HG02763 (cell line): ENCODE measurements around the gene MAB21L3.
"Not testable (repeated sequence)": the region's sequence is repeated elsewhere in the genome, so short reads cannot be mapped to it uniquely, and the experiment has no call there.

Source experiments
- ATAC-seq: cut with Tn5 transposase; IDR thresholded peaks from one replicate; pipeline ENCODE4 v1.9.1; 2021; ENCODE audit warnings: mild to moderate bottlenecking, moderate library complexity; ENCODE audit not compliant: unreplicated experiment

Gene MAB21L3

DNA sequence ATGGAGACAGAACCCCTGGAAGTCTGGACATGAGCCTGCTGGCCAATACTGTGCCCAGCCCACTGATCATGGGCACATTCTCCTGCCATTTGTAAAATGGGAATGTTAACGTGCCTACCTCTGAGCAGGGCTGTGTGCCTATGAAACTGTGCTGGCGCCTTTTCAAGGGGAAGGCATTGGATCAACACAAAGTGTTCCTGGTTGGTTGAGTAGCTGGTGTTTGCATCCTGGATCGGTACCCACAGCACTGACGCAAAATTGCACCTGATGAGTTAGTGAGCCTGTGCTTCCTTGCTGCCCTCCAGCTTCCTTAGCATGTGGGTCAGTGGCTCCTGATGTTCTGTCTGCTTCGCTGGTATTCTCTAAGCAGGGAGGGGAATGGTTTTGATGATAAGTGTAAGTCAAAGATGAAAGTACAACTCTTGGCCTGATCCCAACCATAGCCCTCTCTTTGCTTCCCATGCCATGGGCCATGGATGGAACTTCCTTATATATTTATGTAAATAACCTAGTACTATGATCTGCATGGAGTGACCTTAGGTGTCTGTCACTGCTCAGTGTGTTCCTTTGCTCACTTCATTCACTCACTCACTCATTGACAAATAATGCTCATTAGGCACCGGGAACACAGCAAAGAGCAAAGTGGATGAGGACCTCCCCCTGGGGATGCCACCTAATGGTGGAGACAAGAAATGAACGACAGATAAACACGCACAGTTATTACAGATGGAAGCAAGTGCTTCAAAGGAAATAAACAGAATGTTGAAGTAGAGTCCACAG is 22.7 kb downstream of the MAB21L3 start:
- no peak for ATAC-seq

DNA sequence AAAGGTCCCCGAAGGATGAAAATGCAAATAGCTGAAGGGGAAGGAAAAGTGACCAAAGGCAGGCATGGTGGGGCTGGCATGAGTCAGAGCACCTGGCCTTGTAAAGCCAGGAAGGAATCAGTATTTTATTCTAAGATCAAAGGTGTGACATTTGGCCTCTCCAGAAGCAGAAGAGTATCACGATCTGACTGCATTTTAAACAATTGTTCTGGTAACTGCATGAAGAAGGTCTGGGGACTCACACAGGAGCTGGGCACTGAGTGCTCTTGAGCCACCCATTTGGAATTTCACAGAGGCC is 23.2 kb downstream of the MAB21L3 start:
- ATAC-seq = no peak

DNA sequence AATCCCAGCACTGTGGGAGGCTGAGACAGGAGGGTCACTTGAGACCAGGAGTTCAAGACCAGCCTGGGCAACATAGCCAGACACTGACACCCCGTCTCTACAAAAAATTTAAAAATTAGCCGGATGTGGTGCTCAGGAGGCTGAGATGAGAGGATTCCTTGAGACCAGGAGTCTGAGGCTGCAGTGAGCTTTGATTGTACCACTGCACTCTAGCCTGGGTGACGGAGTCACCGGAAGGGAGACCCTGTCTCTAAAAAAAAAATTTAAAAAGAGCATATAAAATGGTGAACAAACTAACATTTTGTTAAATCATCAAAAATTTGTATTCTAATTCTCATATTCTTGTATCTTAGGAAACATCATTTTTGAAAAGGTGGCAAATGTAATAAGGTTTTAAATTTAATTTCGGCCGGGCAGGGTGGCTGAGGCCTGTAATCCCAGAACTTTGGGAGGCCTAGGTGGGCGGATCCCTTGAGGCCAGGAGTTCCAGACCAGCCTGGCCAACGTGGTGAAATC is 27.1 kb downstream of the MAB21L3 start:
- ATAC-seq = no peak

DNA sequence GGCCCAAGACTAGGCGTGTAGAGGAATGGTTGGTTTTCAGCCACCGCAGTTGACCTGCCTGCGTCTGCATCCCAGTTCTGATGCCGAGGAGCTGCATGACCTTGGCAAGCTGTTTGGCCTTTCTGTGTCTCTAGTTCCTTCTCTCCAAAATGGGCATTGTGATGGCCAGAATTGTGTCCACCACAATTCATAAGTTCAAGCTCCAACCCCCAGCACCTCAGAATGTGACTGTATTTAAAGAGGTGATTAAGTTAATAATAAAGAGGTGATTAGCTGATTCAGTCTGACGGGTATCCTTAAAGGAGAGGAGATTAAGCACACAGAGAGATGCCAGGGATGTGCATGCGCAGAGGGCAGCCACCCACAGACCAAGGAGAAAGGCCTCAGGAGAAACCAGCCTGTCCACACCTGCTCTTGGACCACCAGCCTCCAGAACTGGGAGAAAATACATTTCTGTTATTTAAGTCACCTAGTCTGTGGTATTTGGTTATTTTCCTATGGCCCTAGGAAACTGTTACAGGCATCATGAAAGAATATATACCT is 28.5 kb downstream of the MAB21L3 start:
- ATAC-seq = no peak

DNA sequence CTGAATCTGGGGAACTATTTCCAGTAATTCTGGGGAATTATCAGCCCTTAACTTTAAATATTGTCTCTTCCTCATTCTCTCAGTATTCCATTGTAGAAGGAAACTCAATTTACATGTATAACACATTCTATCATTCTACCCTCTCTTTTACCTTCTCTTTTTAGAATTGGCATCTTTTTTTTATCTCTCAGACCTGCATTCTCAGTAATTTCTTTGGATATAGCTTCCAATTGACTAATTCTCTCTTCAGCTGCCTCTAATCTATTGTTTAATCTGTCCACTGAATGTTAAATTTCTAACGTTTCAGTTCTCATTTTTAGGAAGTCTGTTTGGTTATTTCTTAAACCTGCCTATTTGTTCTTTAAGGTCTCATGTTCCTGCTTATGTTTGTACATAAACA is 33.0 kb downstream of the MAB21L3 start:
- ATAC-seq = no peak

DNA sequence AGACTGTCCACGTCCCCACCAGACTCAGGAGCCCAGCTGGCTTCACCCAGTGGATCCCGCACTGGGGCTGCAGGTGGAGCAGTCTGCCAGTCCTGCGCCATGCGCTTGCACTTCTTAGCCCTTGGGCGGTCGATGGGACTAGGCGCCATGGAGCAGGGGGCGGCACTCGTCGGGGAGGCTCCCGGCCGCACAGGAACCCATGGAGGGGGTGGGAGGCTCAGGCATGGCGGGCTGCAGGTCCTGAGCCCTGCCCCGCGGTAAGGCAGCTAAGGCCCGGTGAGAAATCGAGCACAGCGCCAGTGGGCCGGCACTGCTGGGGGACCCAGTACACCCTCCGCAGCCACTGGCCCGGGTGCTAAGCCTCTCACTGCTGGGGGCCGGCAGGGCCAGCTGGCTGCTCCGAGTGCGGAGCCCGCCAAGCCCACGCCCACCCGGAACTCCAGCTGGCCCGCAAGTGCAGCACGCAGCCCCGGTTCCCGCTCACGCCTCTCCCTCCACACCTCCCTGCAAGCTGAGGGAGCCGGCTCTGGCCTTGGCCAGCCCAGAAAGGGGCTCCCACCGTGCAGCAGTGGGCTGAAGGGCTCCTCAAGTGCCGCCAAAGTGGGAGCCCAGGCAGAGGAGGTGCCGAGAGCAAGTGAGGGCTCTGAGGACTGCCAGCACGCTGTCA is 35.4 kb downstream of the MAB21L3 start:
- ATAC-seq = not testable (repeated sequence)

DNA sequence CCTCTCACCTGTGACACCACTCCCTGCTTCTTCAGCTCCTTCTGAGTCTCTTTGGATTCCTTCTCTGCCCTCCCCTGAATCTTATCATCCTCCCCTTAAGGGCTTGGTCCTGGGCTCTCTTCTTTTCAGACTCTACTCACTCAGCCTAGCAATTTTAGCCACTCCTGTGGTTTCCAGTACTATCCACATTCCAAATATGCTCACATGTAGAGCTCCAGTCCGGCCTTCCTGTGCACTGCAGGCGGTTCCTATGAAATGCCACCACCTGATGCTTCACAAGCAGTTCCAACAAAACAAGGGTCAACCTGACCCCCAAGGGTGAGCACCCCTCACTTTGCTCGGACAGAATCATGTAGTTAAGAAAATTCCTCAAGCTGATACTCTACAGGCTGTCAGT is 35.9 kb downstream of the MAB21L3 start:
- no peak for ATAC-seq

DNA sequence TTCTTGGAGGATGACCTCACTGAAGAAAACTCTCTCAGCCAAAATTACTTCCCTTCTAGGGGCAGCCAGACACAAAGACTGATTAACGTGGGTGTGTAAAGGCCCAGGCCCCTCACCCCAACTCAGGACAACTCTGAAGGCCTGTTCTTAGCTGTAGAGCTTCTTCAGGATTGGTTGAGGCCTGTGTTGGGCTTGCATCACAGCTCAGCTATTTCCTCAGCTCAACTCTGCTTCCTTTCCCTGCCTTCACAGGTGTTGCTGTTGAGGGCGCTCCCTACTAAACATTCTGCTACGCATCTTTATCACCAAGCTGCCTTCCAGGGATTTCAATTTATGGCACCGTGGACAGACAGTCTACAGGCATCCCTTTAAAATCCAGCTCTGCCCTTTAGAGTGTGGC is 36.8 kb downstream of the MAB21L3 start:
- no peak for ATAC-seq

DNA sequence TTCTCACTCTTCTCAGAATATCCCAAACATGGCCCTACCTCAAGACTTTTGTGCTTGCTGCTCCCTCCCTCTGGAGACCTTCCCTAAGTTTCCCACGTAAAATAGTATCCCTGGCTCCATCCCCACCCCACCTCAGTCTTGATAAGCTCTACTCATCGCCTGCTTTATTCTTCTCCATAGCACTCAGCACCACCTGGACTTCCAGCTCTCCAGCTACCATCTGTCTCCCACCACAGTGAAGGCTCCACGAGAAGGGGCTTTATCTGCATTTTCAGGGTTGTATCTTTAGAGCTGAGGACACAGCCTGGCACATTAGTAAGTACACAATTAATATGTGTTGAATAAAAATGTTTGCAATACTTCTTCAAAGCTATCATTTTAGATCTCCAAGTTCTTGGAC is 37.8 kb downstream of the MAB21L3 start:
- ATAC-seq = no peak

DNA sequence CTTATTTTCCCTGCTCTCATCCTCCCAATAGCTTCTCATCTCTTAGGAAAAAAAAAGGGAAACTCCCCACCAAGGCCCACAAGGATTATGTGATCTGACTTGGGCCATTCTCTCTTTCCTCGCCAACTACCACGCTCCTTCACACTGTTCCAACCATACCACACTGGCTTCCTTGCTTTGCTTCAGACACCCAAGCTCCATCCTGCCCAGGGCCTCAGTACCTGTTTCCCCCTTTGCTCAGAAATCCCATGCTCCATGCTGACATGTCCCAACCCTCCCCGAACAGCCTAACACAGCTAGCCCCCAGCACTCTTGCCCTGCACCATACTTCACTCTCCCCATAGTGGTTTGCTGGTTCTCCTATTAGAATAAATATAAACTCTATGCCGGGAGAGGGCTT is 39.2 kb downstream of the MAB21L3 start:
- ATAC-seq = no peak

DNA sequence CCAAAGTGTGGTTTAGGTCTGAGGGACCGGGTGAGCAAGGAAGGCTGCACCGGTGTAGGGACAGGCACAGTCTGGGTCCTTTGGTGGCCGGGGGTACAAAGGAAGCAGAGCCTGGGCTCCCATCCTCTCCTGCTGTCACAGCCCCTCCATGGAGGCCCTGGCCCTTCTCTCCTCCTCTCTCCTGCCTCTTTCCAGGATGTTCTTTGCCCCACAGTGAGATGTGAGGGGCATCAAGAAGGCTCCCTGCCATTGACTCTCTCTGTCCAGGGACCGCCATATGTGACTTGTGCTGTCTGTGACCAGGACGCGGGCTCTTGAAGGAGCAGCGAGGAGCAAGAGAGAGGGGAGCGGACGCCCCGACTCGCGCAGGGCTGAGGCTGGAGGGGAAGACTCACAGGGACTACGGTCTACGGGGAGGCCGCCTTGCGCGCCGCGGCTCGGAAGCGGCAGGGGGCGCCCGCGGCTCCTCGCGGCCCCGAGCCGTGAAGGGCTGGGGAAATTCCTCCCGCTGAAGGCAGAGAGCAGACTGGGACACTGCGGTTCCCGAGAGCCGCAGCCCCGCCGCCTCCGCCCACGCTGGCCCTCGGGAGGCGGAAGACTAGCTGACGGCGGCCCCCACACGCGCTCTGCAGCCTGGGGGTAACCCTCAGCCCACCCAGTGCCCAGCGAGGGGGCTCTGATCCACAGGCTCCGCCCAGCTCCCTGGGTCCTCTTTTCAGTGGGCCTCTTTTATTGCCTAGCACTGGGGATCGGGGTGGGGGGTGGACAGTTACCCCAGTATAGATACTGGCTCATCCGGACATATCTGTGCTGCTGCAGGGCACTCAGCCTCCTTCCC is 40.8 kb downstream of the MAB21L3 start:
- ATAC-seq = peak; percentile 99

DNA sequence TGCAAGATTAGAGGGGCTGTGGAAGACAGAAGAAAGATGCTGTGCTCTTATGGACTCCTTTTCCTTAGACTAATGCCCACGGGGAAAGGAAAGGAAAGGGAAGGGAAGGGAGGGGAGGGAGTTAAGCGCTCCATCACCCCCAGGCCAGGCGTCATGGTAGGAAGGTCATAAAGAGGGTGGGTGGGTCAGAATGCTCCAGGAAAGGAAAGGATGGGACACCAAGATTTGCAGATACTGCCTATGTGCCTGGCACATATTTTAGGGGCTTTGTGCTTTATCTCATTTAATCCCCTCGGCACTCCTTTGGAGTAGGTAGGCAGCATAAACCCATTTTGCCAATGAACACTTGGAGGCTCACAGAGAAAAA is 41.4 kb downstream of the MAB21L3 start:
- ATAC-seq = no peak

DNA sequence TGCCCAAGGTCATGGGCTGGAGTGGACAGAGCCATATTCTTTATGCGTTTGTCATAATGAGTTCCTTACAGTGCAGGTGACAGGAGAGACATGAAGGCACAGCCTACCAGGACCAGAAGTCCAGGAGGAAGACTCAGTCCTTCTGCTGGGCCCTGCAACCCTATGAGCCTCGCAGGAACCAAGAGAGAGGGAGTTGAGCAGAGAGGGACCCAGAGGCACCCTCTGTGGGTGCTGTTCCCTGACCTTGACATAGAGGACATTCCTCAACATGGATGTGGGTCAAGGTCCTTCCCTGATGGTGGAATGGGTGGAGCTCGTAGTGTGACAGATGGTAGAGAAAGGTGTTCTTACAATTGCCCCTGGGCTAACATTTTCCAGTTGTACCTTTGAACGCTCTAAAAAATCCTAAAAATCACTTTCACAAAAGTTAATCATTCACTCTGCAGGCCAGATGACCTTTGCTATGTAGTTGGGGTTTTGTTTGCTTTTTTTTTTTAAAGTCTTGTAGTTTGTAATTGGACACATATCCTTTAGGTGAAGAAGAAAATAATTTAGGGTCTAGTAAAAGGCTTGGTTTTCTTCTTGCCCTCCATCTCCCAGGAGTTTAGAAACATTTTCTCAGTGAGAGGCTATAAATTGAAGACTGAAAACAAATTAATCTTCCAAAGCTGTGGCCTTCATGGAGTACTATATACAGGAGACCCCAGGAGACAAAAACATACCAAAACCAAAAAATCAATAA is 41.9 kb downstream of the MAB21L3 start:
- ATAC-seq = no peak

DNA sequence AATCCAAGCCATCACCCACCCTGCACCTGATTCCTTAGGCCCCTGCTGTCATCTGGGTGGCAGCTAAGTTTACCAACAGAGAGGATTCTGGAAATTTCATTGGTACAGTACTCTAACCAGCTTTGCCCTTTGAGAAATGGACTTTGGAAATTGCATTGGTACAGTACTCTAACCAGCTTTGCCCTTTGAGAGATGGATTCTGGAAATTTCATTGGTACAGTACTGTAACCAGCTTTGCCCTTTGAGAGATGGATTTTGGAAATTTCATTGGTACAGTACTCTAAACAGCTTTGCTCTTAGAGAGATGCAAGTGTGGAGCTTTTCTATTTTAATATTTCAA is 42.5 kb downstream of the MAB21L3 start:
- no peak for ATAC-seq

DNA sequence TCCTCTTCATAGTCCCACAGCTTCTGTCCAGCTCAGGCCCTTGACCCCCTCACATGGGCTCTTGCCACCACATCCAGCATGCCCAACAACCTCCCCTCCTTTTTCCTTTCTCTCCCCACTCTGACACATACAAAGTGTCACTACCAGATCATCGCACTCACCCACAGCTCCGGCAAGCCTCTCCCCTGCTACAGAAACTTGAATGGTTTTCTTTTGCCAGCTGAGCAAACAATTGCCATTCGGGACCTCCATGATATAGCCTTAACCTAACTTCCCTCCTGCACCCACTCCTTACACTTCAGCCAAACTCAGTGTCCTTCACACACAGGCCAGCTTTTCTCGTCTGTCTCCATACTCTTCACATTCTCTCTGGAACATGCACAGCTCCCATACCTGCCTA is 43.3 kb downstream of the MAB21L3 start:
- ATAC-seq = no peak

DNA sequence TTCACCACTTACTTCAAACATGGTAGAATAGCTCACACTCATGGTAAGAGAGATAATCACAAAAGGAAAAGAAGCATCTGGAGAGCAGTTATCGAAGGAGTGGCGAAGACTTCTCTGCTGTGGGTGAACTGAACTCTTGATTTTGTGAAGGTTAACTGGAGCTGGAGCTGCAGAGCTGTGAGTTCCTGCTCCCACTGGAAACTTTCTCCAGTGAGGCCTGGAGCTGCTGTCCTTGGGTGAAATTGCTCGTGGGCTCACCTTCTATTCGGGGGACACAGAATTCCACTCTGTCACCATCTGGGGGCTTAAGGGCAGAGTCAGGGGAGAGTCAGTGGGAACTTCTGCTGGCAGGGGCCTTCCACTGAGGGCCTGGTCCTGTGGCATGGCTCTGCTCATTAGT is 45.9 kb downstream of the MAB21L3 start:
- ATAC-seq = no peak

DNA sequence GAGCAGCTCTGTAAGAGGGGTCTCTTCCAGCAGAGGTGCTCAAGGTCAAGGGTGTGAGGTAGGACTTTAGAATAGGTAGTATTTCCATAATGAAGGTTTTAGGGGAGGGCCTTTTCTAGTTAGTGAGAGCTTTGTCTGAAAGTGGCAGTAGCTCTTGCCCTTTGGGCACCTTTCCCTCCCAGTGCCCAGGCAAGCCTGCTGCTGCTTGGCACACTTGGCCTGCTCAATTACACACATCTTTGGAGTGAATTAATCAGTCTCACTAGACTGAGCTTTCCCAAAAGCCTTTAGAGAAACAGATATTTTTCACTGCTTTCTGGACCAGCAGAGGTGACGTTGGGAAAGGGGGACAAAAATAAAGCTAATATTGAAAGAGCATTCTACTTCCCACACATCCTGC is 48.0 kb downstream of the MAB21L3 start:
- no peak for ATAC-seq

DNA sequence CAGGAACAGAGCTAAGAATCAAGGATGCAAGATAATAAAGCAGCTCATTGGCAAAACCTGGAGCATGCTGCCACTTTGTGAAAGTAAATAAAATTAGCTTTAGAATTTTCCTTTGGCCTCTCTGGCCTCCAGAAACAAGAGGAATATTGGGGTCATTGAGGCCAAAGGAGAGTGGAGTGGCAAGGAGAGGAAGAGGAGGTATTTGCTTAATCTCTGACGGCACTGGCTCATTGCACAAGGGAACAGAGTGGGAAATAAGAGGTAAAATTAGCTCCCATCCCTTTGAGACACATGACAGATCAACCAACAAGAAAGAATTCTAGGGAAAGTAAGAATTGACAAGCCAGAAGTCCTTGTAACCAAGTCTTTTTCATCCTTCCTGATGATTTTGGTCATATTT is 48.4 kb downstream of the MAB21L3 start:
- no peak for ATAC-seq

DNA sequence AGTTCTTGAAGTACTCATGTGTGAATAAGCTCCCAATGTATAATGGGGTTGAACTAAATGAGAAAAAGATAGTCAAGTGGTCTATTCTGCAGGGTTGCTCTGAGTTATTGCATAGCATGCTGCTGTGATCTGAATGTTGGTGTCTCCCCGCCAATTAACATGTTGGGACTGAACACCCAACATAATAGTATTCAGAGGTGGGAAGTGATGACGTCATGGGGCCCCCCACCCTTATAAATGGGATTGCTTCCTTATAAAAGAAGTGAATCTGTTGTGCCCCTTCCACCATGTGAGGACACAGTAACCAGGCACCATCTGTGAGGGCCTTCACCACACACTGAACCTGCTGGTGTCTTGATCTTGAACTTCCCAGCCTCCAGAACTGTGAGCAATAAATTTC is 50.2 kb downstream of the MAB21L3 start:
- no peak for ATAC-seq

DNA sequence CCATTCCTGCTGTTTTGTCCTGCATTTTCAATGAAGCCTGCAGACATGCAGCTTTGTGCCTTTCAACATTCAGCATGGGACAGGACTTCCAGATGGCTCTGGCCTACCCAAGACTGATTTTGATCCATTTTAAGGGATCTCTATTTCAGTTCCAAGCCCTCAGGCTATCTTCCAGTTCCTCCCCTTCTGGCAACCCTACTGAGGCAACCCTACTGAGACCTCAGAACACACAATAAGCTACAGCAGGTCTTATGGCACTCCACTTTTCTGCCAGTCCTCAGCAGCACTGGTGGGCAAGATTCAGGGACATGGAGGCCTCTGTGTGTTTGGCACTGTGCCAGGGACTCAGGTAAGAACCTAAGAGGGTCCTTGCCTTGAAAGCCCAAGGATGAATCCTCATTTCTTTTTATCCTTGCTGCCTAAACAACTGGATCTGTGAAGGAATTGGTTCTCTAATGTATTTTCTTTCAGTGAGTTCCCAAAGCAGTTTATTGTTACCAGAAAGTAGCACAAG is 50.7 kb downstream of the MAB21L3 start:
- ATAC-seq = no peak

DNA sequence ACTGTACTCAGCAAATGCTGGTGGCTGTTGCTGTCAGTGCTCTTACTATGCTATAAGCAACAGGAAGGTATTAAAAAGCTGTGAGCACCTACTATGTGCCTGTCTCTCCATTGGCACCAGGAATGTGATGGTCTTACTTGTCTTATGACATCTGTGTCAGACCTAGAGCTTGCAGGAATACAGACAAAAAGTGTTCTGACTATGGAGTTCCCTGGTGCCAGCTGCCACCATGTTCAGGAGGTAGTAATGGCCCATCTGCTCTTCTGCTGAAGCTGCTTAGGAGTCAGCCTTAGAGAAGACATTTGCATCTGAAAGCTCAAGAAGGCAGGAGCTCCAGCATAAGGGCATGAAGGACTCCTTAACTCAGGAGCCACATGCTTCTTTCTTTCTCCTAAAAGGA is 52.3 kb downstream of the MAB21L3 start:
- no peak for ATAC-seq
